T-helper 2 cell treated with Interferon-gamma antibody and Interleukin-4, amounts not matched to agents 5 μg/mL and 100 μg/mL, for 36 hours (primary cell): Measurements from ENCODE around the gene PPY.
"Not testable (repeated sequence)": the region's sequence is repeated elsewhere in the genome, so short reads cannot be mapped to it uniquely, and the experiment has no call there.

Experiments used
- DNase-seq: peaks from one replicate; pipeline ENCODE4 v3.0.0; 2021; ENCODE audit warnings: low spot score
- H3K27ac Mint-ChIP-seq: one replicate; pipeline ENCODE4 v1.8.0; 2021; ENCODE audit warnings: mild to moderate bottlenecking, mixed read lengths
- H3K27me3 Mint-ChIP-seq: one replicate; pipeline ENCODE4 v1.8.0; 2021; ENCODE audit warnings: low read depth, mixed read lengths
- H3K36me3 Mint-ChIP-seq: one replicate; pipeline ENCODE4 v1.8.0; 2021; ENCODE audit warnings: low read depth, mixed read lengths
- H3K4me1 Mint-ChIP-seq: one replicate; pipeline ENCODE4 v1.8.0; 2021; ENCODE audit warnings: low read depth, mixed read lengths
- H3K4me3 Mint-ChIP-seq: one replicate; pipeline ENCODE4 v1.8.0; 2022; ENCODE audit warnings: mild to moderate bottlenecking, moderate library complexity, mixed read lengths
- H3K9me3 Mint-ChIP-seq: one replicate; pipeline ENCODE4 v1.8.0; 2021; ENCODE audit warnings: mixed read lengths

The PPY gene

GRCh38 chr17:43898446-43898845 is 43.8 kb downstream of the PPY start:
- H3K4me3 Mint-ChIP-seq, result no peak overlapping the region
- H3K4me1 Mint-ChIP-seq, result peaks cover 4% of the 10 kb centered on the region
- no peak for DNase-seq
- peaks cover 37% of the 10 kb centered on the region for H3K27me3 Mint-ChIP-seq
- H3K36me3 Mint-ChIP-seq, result no peaks in the 10 kb centered on the region
- H3K27ac Mint-ChIP-seq, result no peak overlapping the region
- H3K9me3 Mint-ChIP-seq, result no peaks in the 10 kb centered on the region

- Mint-ChIP-seq H3K27me3 (peaks cover 36% of the 10 kb centered on the region), H3K4me1 (peaks cover 4% of the 10 kb centered on the region), H3K4me3 (no peak overlapping the region), H3K36me3 (no peaks in the 10 kb centered on the region), H3K27ac (no peak overlapping the region), H3K9me3 (no peaks in the 10 kb centered on the region)
- DNase-seq, result no peak
Measured at GRCh38 chr17:43897831-43898230, 44.4 kb downstream of the PPY start.

DNA sequence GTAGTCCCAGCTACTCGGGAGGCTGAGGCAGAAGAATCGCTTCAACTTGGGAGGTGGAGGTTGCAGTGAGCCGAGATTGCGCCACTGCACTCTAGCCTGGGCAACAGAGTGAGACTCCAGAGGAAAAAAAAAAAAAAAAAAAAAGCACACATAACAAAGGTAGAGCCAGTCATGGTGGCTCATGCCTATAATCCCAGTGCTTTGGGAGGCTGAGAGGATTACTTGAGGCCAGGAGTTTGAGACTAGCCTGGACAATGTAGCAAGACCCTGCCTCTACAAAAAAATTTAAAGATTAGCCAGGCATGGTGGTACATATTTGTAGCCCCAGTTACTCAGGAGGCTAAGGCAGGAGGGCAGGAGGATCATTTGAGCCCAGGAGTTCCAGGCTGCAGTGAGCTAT is 47.8 kb downstream of the PPY start:
- not testable (repeated sequence) for H3K4me3 Mint-ChIP-seq, DNase-seq, H3K9me3 Mint-ChIP-seq, H3K4me1 Mint-ChIP-seq, H3K36me3 Mint-ChIP-seq, H3K27ac Mint-ChIP-seq
- H3K27me3 Mint-ChIP-seq, result peaks cover 23% of the 10 kb centered on the region

GRCh38 chr17:43892647-43892952 is 49.7 kb downstream of the PPY start:
- Mint-ChIP-seq H3K4me3 (no peak overlapping the region), H3K27ac (no peak overlapping the region), H3K9me3 (no peaks in the 10 kb centered on the region), H3K4me1 (no peaks in the 10 kb centered on the region), H3K27me3 (peaks cover 27% of the 10 kb centered on the region), H3K36me3 (no peaks in the 10 kb centered on the region)
- no peak for DNase-seq

DNA sequence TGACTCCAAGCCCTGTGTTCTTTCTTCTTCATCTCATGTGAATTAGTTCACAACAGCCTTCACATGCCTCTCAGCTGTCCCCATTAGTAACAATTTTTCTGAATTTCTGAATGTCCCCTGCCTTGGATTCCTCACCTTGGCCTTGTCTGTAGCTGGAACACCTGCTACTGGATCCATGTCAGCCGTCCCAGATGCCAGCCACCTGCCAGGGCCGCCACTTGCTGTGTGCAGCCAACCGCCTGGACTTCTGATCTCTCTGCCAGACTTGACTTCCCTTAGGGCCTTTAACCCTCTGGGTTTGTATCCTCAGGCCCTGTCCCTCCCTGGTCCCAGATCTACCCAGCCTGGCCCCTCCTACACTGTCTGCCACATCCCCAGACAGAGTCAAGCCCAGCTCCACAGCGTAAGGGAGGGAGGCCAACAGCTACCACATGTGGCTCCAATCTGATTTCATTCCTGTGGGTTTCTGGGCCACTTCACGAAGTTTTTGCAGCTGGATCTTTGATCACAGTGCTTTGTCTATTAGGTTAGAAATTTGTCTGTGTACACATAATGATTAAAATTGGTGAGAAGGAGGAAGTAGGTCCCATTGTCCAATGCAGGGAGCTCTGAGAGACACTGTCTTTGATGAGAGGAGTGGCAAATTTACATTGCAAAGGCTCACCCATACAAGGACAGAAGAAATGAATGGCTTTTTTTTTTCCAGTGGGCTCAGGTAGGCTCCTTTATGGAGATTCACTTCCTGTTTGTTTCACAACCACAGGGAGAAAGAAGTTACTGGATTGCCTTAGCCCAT is 50.2 kb downstream of the PPY start:
- H3K27me3 Mint-ChIP-seq, result peaks cover 22% of the 10 kb centered on the region
- H3K27ac Mint-ChIP-seq, result no peak overlapping the region
- no peaks in the 10 kb centered on the region for H3K4me1 Mint-ChIP-seq
- H3K9me3 Mint-ChIP-seq, result no peaks in the 10 kb centered on the region
- no peak for DNase-seq
- no peak overlapping the region for H3K4me3 Mint-ChIP-seq
- no peaks in the 10 kb centered on the region for H3K36me3 Mint-ChIP-seq
